ENCODE measurements around the gene TOLLIP.

Gene TOLLIP

GRCh38 chr11:1263010-1263409 lies 46.4 kb downstream of the TOLLIP start:
- H3K9me3 ChIP-seq (ENCODE audit: control insufficient read depth, insufficient read depth, low read depth, low read length): no peaks in the 10 kb centered on the region
- no peaks in the 10 kb centered on the region for H3K36me3 ChIP-seq (ENCODE audit: control insufficient read depth in 2 of 2, insufficient read depth in 1 of 2, low read length in 2 of 2)
- CTCF ChIA-PET: interaction anchor here (1.7 kb wide), 1 partner anchor 312 kb away, joined by 3 read pairs; no protein-coding TSS in a partner anchor
- no peak overlapping the region for H3K4me3 ChIP-seq (ENCODE audit: low read depth, low read length)
- TF ChIP-seq ZBTB10 (tag by site-specific recombination; IDR thresholded peaks at IDR 0.05): no peak
- peak; percentile 19 for TF ChIP-seq ZIC2 (tag by site-specific recombination; IDR thresholded peaks at IDR 0.05)
- POLR2A ChIA-PET: interaction anchor here (1.2 kb wide), 1 partner anchor 35 kb away, joined by 3 read pairs; no protein-coding TSS in a partner anchor
- no peaks in the 10 kb centered on the region for H3K4me1 ChIP-seq (ENCODE audit: control insufficient read depth, insufficient read depth, low read length)
- no peak overlapping the region for H3K27ac ChIP-seq (ENCODE audit: extremely low read depth, low read depth, low read length)

- Histone ChIP-seq H3K27ac (ENCODE audit: extremely low read depth, low read depth, low read length) (no peak overlapping the region), H3K4me3 (ENCODE audit: low read depth, low read length) (peak overlapping the region; percentile 34), H3K9me3 (ENCODE audit: control insufficient read depth, insufficient read depth, low read depth, low read length) (no peaks in the 10 kb centered on the region), H3K36me3 (ENCODE audit: control insufficient read depth in 2 of 2, insufficient read depth in 1 of 2, low read length in 2 of 2) (no peaks in the 10 kb centered on the region), H3K4me1 (ENCODE audit: control insufficient read depth, insufficient read depth, low read length) (no peaks in the 10 kb centered on the region)
- ChIA-PET CTCF (interaction anchor here (1.7 kb wide), 1 partner anchor 312 kb away, joined by 3 read pairs; no protein-coding TSS in a partner anchor), POLR2A (interaction anchor here (1.2 kb wide), 1 partner anchor 36 kb away, joined by 3 read pairs; no protein-coding TSS in a partner anchor)
- TF ChIP-seq ZSCAN16 (tag by site-specific recombination; IDR thresholded peaks at IDR 0.05) (no peak), ZXDB (tag by site-specific recombination; IDR thresholded peaks at IDR 0.05) (0 out of 2 replicates have a peak, but pooled peaks have one; percentile 42), GLIS2 (tag by site-specific recombination; IDR thresholded peaks at IDR 0.05) (peak; percentile 65), ZSCAN30 (tag by site-specific recombination; IDR thresholded peaks at IDR 0.05) (peak; percentile 41; the same call in 1 of the 2 replicates), YY1 (tag by site-specific recombination; IDR thresholded peaks at IDR 0.05) (no peak), ZBTB10 (tag by site-specific recombination; IDR thresholded peaks at IDR 0.05) (no peak), KLF10 (tag by site-specific recombination; IDR thresholded peaks at IDR 0.05) (peak; percentile 98), ZNF140 (tag by site-specific recombination; IDR thresholded peaks at IDR 0.05) (no peak), ZSCAN4 (tag by site-specific recombination; IDR thresholded peaks at IDR 0.05) (no peak), ZSCAN5A (tag by site-specific recombination; IDR thresholded peaks at IDR 0.05) (no peak), ZFHX2 (tag by site-specific recombination; conservative IDR thresholded peaks at IDR 0.05) (peak; percentile 95), ZNF629 (tag by site-specific recombination; IDR thresholded peaks at IDR 0.05) (peak; percentile 26; the same call in 1 of the 2 replicates), GLI4 (tag by site-specific recombination; IDR thresholded peaks at IDR 0.05) (no peak), ZBTB26 (tag by site-specific recombination; optimal IDR thresholded peaks at IDR 0.05) (peak; percentile 40), SP2 (tag by site-specific recombination; IDR thresholded peaks at IDR 0.05) (peak; percentile 93), ZNF148 (tag by site-specific recombination; IDR thresholded peaks at IDR 0.05; ENCODE audit: borderline replicate concordance) (no peak), SP7 (tag by site-specific recombination; IDR thresholded peaks at IDR 0.05) (peak; percentile 75; the same call in 1 of the 2 replicates)
These were observed 47.0 kb downstream of the TOLLIP start for GRCh38 chr11:1262172-1263006.

Data from HEK293 (cell line).